ENCODE data around the gene CYP2S1. TPM values are rescaled to one million over a fixed set of nuclear protein-coding genes. Genes with fewer than 3 reads are reported as not detected.

CYP2S1 gene
- total and polyA plus RNA-seq, 2 experiments from 2014 or later = not detected

GRCh38 chr19:41222240-41222639, 29.2 kb downstream of the CYP2S1 start:
- peak overlapping the region; percentile 97; the same call in 1 of the 2 replicates for H3K9ac ChIP-seq
- DNase-seq = no peak

GRCh38 chr19:41223431-41224234, 30.6 kb downstream of the CYP2S1 start:
- no peaks in the 10 kb centered on the region for H3K9me2 ChIP-seq (ENCODE audit: insufficient read depth)
- in situ Hi-C loops (cut with MboI) = no loop called here
- H3K4me3 ChIP-seq = peak overlapping the region; percentile 58
- no peaks in the 10 kb centered on the region for H4K20me1 ChIP-seq (ENCODE audit: insufficient read depth)
- peaks cover 55% of the 10 kb centered on the region for H3K4me1 ChIP-seq (ENCODE audit: insufficient read depth)
- H3K9ac ChIP-seq = peak overlapping the region; percentile 76
- H3K9me3 ChIP-seq (ENCODE audit: low read depth) = no peaks in the 10 kb centered on the region
- H3K79me2 ChIP-seq (ENCODE audit: insufficient read depth) = peaks cover 81% of the 10 kb centered on the region
- TF ChIP-seq EZH2phosphoT487 (IDR thresholded peaks at IDR 0.05; ENCODE audit: insufficient read depth, low read depth) (no peak), EZH2 (IDR thresholded peaks at IDR 0.05; ENCODE audit: insufficient read depth, poor library complexity, severe bottlenecking) (no peak)
- no peaks in the 10 kb centered on the region for H3K27me3 ChIP-seq (replicated peaks; ENCODE audit: insufficient read depth)
- peak overlapping the region; percentile 92 for H3K27ac ChIP-seq
- DNase-seq = peak; percentile 91
- peaks cover 42% of the 10 kb centered on the region for H3K36me3 ChIP-seq (ENCODE audit: low read depth)
- no peak overlapping the region for H2AFZ ChIP-seq
- H3F3A ChIP-seq (ENCODE audit: insufficient read depth) = peaks cover 72% of the 10 kb centered on the region
- peak overlapping the region; percentile 74 for H3K4me2 ChIP-seq (ENCODE audit: unreplicated experiment)
- 8 to 20% methylated on average over 8 of the region's 8 CpGs for WGBS, 2 experiments (ENCODE audit: low coverage in 1 of 2, low lambda C conversion rate in 2 of 2, missing lambda C conversion rate in 2 of 2)

More at GRCh38 chr19:41222240-41222639, 29.2 kb downstream of the CYP2S1 start:
- TF ChIP-seq EZH2 (IDR thresholded peaks at IDR 0.05; ENCODE audit: insufficient read depth, poor library complexity, severe bottlenecking) (no peak), EZH2phosphoT487 (IDR thresholded peaks at IDR 0.05; ENCODE audit: insufficient read depth, low read depth) (no peak)
- no peaks in the 10 kb centered on the region for H3K9me2 ChIP-seq (ENCODE audit: insufficient read depth)
- in situ Hi-C loops (cut with MboI) = no loop called here
- 83 to 89% methylated on average over 9 to 10 of the region's 10 CpGs for WGBS, 2 experiments (ENCODE audit: low coverage in 1 of 2, low lambda C conversion rate in 2 of 2, missing lambda C conversion rate in 2 of 2)
- peaks cover 28% of the 10 kb centered on the region for H3K36me3 ChIP-seq (ENCODE audit: low read depth)
- H3K9me3 ChIP-seq (ENCODE audit: low read depth) = no peaks in the 10 kb centered on the region
- H3F3A ChIP-seq (ENCODE audit: insufficient read depth) = peaks cover 64% of the 10 kb centered on the region
- H3K4me3 ChIP-seq = peak overlapping the region; percentile 95
- peak overlapping the region; percentile 92 for H3K27ac ChIP-seq
- H3K4me1 ChIP-seq (ENCODE audit: insufficient read depth) = peaks cover 53% of the 10 kb centered on the region
- no peaks in the 10 kb centered on the region for H4K20me1 ChIP-seq (ENCODE audit: insufficient read depth)
- H2AFZ ChIP-seq = no peak overlapping the region
- peaks cover 67% of the 10 kb centered on the region for H3K79me2 ChIP-seq (ENCODE audit: insufficient read depth)
- no peaks in the 10 kb centered on the region for H3K27me3 ChIP-seq (replicated peaks; ENCODE audit: insufficient read depth)
- peak overlapping the region; percentile 95 for H3K4me2 ChIP-seq (ENCODE audit: unreplicated experiment)

GRCh38 chr19:41224632-41225031, 31.6 kb downstream of the CYP2S1 start:
- peaks cover 60% of the 10 kb centered on the region for H3K4me1 ChIP-seq (ENCODE audit: insufficient read depth)
- H3K9ac ChIP-seq = peak overlapping the region; percentile 76
- peaks cover 47% of the 10 kb centered on the region for H3K36me3 ChIP-seq (ENCODE audit: low read depth)
- WGBS, 2 experiments (ENCODE audit: low coverage in 1 of 2, low lambda C conversion rate in 2 of 2, missing lambda C conversion rate in 2 of 2) = 86 to 89% methylated on average over 7 of the region's 7 CpGs
- H3K9me2 ChIP-seq (ENCODE audit: insufficient read depth) = no peaks in the 10 kb centered on the region
- peak overlapping the region; percentile 44 for H3K4me3 ChIP-seq
- H2AFZ ChIP-seq = no peak overlapping the region
- H4K20me1 ChIP-seq (ENCODE audit: insufficient read depth) = no peaks in the 10 kb centered on the region
- in situ Hi-C loops (cut with MboI) = no loop called here
- no peaks in the 10 kb centered on the region for H3K27me3 ChIP-seq (replicated peaks; ENCODE audit: insufficient read depth)
- H3K27ac ChIP-seq = peak overlapping the region; percentile 92
- H3F3A ChIP-seq (ENCODE audit: insufficient read depth) = peaks cover 77% of the 10 kb centered on the region
- DNase-seq = no peak
- no peak for TF ChIP-seq EZH2 (IDR thresholded peaks at IDR 0.05; ENCODE audit: insufficient read depth, poor library complexity, severe bottlenecking)
- no peak for TF ChIP-seq EZH2phosphoT487 (IDR thresholded peaks at IDR 0.05; ENCODE audit: insufficient read depth, low read depth)
- H3K9me3 ChIP-seq (ENCODE audit: low read depth) = no peaks in the 10 kb centered on the region
- peak overlapping the region; percentile 74 for H3K4me2 ChIP-seq (ENCODE audit: unreplicated experiment)
- H3K79me2 ChIP-seq (ENCODE audit: insufficient read depth) = peaks cover 86% of the 10 kb centered on the region

- DNase-seq = peak; percentile 99
- Histone ChIP-seq H3K79me2 (ENCODE audit: insufficient read depth) (peaks cover 86% of the 10 kb centered on the region), H3K27me3 (replicated peaks; ENCODE audit: insufficient read depth) (no peaks in the 10 kb centered on the region), H3K4me2 (ENCODE audit: unreplicated experiment) (peak overlapping the region; percentile 74), H3K4me1 (ENCODE audit: insufficient read depth) (peaks cover 63% of the 10 kb centered on the region), H3K4me3 (peak overlapping the region; percentile 56), H3K36me3 (ENCODE audit: low read depth) (peaks cover 46% of the 10 kb centered on the region), H3F3A (ENCODE audit: insufficient read depth) (peaks cover 79% of the 10 kb centered on the region), H2AFZ (no peak overlapping the region), H3K9ac (peak overlapping the region; percentile 76), H3K9me3 (ENCODE audit: low read depth) (no peaks in the 10 kb centered on the region), H3K9me2 (ENCODE audit: insufficient read depth) (no peaks in the 10 kb centered on the region), H3K27ac (peak overlapping the region; percentile 92), H4K20me1 (ENCODE audit: insufficient read depth) (no peaks in the 10 kb centered on the region)
- in situ Hi-C loops (cut with MboI) = no loop called here
- 32 to 33% methylated on average over 29 of the region's 29 CpGs for WGBS, 2 experiments (ENCODE audit: low coverage in 1 of 2, low lambda C conversion rate in 2 of 2, missing lambda C conversion rate in 2 of 2)
- TF ChIP-seq EZH2 (IDR thresholded peaks at IDR 0.05; ENCODE audit: insufficient read depth, poor library complexity, severe bottlenecking) = no peak
Measured at GRCh38 chr19:41225238-41226052, 32.4 kb downstream of the CYP2S1 start.

All from GM23248 (cell line).